ENCODE data around the gene ODAM.
"Not testable (repeated sequence)": the region's sequence is repeated elsewhere in the genome, so short reads cannot be mapped to it uniquely, and the experiment has no call there.

The ODAM gene

GRCh38 chr4:70195425-70195824, at the start of gene ODAM:
ODAM (plus strand) TSS chr4:70195725; CDS start chr4:70196544, 819 bp downstream.
- in situ Hi-C loops (cut with HindIII; ENCODE audit: low sequenced_read_pairs), result no loop called here

- in situ Hi-C loops (cut with HindIII; ENCODE audit: low sequenced_read_pairs), result no loop called here
These were observed 44.3 kb upstream of the ODAM start for GRCh38 chr4:70151271-70151670.

GRCh38 chr4:70152088-70152487, 43.4 kb upstream of the ODAM start:
- in situ Hi-C loops (cut with HindIII; ENCODE audit: low sequenced_read_pairs), result no loop called here

- in situ Hi-C loops (cut with HindIII; ENCODE audit: low sequenced_read_pairs), result no loop called here
These were observed 41.6 kb upstream of the ODAM start, which contains the start of gene PRR27 for GRCh38 chr4:70153937-70154336. PRR27 (plus strand) TSS chr4:70154237; CDS start chr4:70154376, 139 bp downstream.

- in situ Hi-C loops (cut with HindIII; ENCODE audit: low sequenced_read_pairs), result no loop called here
These were observed 36.9 kb upstream of the ODAM start for GRCh38 chr4:70158576-70158975.

DNA sequence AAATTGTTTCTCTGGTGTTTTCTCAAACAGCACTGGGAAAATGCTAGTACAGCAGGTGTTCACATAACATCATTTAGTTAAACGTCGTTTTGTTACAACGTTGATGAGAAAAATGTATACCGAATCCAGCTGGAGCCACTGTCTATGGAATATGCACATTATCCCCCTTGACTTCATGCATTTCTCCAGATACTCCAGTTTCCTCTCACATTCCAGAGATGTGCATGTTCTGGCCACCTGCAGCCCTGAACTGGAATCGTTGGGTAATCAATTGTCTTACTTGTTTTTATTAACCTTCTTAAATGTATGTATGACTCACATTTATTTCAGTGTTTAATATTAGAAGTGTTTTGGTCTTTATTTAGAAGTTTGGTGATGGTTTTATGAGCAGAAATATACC, 18.4 kb upstream of the ODAM start:
- in situ Hi-C loops (cut with HindIII; ENCODE audit: low sequenced_read_pairs), result no loop called here

DNA sequence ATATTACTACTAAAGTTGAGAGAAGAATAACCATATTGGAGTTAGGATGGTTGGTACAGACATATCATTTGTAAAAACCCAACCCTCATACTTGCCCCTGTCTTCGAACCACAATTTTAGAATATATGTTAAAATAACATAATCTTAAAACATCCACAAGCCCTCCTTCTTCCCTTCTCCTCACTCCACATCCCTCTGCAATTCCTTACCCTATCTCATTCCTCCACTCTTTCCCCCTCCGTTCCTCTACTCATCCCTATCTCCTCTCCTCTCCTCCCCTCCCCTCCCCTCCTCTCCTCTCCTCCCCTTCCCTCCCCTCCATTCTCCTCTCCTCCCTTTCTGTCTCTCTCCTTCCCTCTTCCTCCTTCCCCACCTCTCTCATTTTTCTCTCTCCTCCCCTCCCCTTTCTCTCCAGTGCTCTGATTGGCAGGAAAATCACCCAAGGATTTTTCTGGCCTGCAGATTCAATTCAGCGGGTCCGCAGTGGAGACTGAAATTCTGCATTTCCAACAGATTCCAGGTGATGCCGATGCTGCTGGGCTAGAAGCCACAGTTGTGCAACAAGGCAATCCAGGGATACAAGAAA, 17.4 kb upstream of the ODAM start:
- in situ Hi-C loops (cut with HindIII; ENCODE audit: low sequenced_read_pairs), result no loop called here

DNA sequence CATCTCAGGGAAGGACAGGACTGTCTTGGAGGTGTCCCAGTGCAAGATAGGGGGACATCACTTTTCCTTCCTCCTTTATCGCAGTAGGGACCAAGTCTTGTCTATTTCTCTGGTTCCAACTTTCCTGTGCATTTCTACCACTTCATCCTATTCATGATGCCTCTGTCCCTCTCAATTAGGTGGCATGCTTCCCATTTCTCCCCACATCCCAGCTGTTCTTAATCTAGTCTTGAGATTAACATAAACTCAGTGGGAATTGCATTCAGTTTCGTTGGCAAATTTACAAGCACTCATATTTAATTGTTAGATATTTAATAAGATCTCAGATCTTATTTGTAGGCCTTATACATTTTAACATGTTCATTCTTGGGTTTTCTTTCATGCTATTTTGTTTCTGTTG, 15.7 kb upstream of the ODAM start:
- in situ Hi-C loops (cut with HindIII; ENCODE audit: low sequenced_read_pairs), result no loop called here

- in situ Hi-C loops (cut with HindIII; ENCODE audit: low sequenced_read_pairs), result no loop called here
These were observed 13.7 kb upstream of the ODAM start for GRCh38 chr4:70181864-70182263.

- in situ Hi-C loops (cut with HindIII; ENCODE audit: low sequenced_read_pairs), result no loop called here
These were observed 12.9 kb upstream of the ODAM start for GRCh38 chr4:70182517-70183167.

- in situ Hi-C loops (cut with HindIII; ENCODE audit: low sequenced_read_pairs), result no loop called here
These were observed 12.2 kb upstream of the ODAM start for GRCh38 chr4:70183168-70183939.

DNA sequence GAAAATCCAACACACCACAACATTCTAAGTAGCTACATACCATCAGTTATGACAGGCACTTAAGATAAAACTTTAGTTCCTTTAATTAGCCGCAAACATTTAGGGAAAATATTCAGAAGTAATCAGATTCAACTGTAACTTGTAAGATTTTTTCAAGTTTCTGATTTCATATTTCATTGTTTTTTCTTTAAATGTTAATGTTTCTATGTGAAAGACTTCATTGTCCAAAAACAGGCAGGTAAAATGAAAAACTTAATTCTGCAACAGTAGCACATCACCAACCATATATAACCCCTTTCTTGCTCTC, 11.6 kb upstream of the ODAM start:
- in situ Hi-C loops (cut with HindIII; ENCODE audit: low sequenced_read_pairs), result no loop called here

- in situ Hi-C loops (cut with HindIII; ENCODE audit: low sequenced_read_pairs), result no loop called here
These were observed 8.3 kb upstream of the ODAM start for GRCh38 chr4:70187216-70187615.

GRCh38 chr4:70190579-70190978, 4.9 kb upstream of the ODAM start:
- in situ Hi-C loops (cut with HindIII; ENCODE audit: low sequenced_read_pairs), result no loop called here

DNA sequence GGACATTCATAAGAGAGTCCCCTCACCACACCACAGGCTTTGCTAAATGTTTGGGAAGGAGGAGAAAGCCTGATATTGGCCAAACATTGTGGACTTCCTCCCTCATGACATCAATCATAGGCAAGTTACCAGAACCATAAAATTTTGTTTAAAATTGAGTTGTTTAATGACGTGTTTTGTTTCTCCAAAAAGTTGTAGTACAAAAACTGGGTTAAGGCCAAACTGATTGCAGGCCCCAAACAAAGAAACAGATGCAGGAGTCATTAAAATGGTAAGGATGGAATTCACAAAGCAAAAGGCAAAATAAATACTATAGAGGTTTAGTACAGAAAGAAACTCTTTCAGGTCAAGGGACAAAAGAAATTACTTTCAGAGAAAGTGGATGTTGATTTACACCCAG, 3.9 kb upstream of the ODAM start:
- in situ Hi-C loops (cut with HindIII; ENCODE audit: low sequenced_read_pairs), result no loop called here

DNA sequence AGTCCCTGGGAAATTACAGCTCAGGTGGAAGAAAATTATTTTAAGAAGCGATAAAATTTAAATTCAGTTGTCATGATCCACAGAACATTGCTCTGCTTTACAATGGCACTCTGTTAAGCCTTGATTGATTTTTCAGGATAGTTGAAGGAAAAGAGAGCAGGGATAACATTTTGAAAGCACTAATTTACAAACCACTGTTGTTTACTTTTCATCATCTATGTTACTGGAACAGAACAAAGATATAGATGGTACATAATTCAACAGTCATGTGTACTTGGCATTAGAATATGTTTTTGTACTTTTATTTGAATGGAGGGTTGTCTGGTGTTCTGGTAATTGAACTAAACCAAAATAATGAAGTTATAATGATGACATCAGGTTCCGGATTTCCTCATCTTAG, 2.6 kb upstream of the ODAM start:
- in situ Hi-C loops (cut with HindIII; ENCODE audit: low sequenced_read_pairs), result no loop called here

DNA sequence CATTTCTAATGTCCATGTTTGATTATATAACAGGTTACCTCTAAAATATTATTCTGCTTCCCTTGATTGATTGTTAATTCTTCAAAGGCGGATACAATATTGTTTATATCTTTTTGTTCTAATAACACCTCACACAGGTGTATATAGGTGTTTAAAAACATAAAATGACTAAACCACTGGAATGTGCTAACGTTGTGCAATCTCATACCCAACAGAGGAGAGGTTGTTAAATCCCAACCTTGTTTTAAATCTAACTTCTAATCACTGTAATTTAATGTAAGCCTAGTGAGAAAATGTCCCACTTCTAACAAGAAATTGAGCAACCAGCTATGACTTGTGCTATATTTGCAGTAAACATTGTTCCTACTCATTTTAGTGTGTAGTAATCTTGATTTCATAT, 1.3 kb downstream of the ODAM start:
- in situ Hi-C loops (cut with HindIII; ENCODE audit: low sequenced_read_pairs), result no loop called here

DNA sequence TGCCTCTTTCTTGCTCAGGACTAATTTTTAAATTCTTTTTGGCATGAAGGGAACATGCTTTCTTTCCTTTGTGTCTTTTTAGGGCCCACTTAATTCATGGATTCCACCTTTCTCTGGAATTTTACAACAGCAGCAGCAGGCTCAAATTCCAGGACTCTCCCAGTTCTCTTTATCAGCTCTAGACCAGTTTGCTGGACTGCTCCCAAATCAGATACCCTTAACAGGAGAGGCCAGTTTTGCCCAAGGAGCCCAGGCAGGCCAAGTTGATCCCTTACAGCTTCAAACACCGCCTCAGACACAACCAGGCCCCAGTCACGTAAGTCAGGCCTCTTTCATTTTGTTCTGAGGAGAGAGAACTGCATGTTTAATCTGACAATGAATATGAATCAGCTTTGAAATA, 2.3 kb downstream of the ODAM start:
- in situ Hi-C loops (cut with HindIII; ENCODE audit: low sequenced_read_pairs), result no loop called here

DNA sequence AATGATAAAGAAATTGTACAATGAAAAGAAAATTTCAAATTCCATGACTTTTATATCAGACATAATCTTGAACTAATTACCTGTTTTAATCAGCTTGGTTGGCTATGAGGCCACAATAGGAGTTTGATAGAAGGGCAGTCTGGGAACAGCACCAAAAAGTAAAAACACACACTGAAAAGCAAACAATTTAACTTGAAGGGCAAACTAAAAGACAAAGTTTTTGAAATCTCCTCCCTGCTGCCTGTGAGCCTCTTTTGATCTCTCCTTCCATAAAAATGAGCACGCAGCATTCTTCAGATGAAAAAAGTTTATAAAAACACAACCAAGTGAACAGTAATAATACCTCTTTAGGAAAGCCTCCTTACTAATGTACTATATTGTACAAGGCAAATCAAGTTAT, 8.1 kb downstream of the ODAM start:
- in situ Hi-C loops (cut with HindIII; ENCODE audit: low sequenced_read_pairs), result no loop called here

DNA sequence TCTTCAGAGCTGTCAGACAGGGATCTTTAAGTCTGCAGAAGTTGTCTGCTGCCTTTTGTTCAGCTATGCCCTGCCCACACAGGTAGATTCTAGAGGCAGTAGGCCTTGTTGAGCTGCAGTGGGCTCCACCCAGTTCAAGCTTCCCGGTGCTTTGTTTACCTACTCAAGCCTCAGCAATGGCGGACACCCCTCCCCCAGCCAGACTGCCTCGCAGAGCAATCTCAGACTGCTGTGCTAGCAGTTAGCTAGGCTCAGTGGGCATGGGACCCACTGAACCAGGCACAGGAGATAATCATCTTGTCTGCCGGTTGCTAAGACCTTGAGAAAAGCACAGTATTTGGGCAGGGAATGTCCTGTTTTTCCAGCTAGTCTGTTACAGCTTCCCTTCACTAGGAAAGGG, 17.2 kb downstream of the ODAM start:
- in situ Hi-C loops (cut with HindIII; ENCODE audit: low sequenced_read_pairs), result not testable (repeated sequence)

DNA sequence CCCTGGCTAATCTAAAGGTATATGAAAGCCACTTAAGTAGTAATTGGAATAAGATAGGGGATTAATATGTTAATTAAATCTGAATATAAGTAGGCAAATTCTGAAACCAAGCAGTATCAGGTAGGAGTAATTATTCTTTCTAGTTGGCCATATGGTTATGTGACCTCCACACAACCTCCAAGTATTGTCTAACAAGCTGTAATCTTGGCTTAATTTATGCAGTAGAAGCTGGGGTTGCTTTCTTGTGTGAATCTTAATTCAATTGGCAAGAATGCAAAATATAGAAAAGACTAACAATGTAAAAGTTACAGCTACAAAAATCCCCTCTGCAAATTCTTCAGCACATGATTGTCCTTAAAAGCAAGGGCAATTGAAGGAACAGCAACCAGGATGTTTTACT, 20.6 kb downstream of the ODAM start:
- in situ Hi-C loops (cut with HindIII; ENCODE audit: low sequenced_read_pairs), result not testable (repeated sequence)

- in situ Hi-C loops (cut with HindIII; ENCODE audit: low sequenced_read_pairs), result not testable (repeated sequence)
These were observed 21.0 kb downstream of the ODAM start for GRCh38 chr4:70216550-70216949.

All from endothelial cell of hepatic sinusoid (primary cell).